Adrenal gland (tissue), 12 donors: ENCODE data around the gene CSNK1E. TPM values are rescaled to one million over a fixed set of nuclear protein-coding genes. Genes with fewer than 3 reads are reported as not detected.

Source experiments
- DNase-seq, 7 donors: peaks; one replicate each; pipeline ENCODE4 v3.0.0-alpha.2; 2019 to 2020
- H3K27ac ChIP-seq, 5 donors: fragments of 200-600 bp; sonication (generic) in 4 of 5; 1 replicate in 3 of 5; 2 replicates in 2 of 5; pipeline versions ENCODE4 v1.5.1 to v1.8.0; 2016 to 2020; ENCODE audit warnings: mild to moderate bottlenecking in 1 of 5
- H3K27me3 ChIP-seq: fragments of 200-600 bp; 2 replicates; pipeline ENCODE4 v1.8.0; 2021
- H3K36me3 ChIP-seq, 2 donors: fragments of 200-600 bp; replicated peaks in 1 of 2; 1 replicate in 1 of 2; 2 replicates in 1 of 2; pipeline versions ENCODE4 v1.5.1 to v1.8.0; 2018 to 2022
- H3K4me1 ChIP-seq, 2 donors: fragments of 200-600 bp; replicated peaks in 1 of 2; 1 replicate in 1 of 2; 2 replicates in 1 of 2; pipeline versions ENCODE4 v1.5.1 to v1.8.0; 2018 to 2021
- H3K4me3 ChIP-seq, 4 donors: fragments of 200-600 bp; sonication (generic) in 3 of 4; one replicate each; pipeline ENCODE4 v1.5.1; 2016 to 2018
- H3K9me3 ChIP-seq, 3 donors: fragments of 200-600 bp; sonication (generic) in 1 of 3; replicated peaks in 1 of 3; 1 replicate in 2 of 3; 2 replicates in 1 of 3; pipeline versions ENCODE4 v1.5.1 to v1.8.0; 2016 to 2021
- POLR2A ChIP-seq, 2 donors: fragments of 450-650 bp; IDR thresholded peaks; one replicate each; pipeline ENCODE4 v1.6.1; 2017; ENCODE audit warnings: antibody characterized with exemption in 2 of 2, mild to moderate bottlenecking in 2 of 2, moderate library complexity in 1 of 2
- WGBS, 4 donors: extraction: QIAGEN DNeasy Blood & Tissue Kit in 2 of 4; methylation state at CpG; one replicate each; pipeline versions ENCODE4 v1.1.5 to v1.1.7; 2013 to 2017; 5-methylcytosine and 5-hydroxymethylcytosine counted together
- intact Hi-C, 2 donors: fragments of 100-400 bp; cut with DNase I; formaldehyde crosslinking; loops; one replicate each; pipeline versions ENCODE4 v1.14.1 to v1.15.0; 2022 to 2023
- polyA plus RNA-seq, 3 donors: library from polyadenylated mRNA; stranded (reverse); fragments of 200-250 nt in 2 of 3; fragments of 350-450 nt in 1 of 3; fragmentation: Illumina TruSeq in 1 of 3; extraction: RNeasy Lipid Tissue Mini Kit (QIAGEN cat#74804) in 1 of 3; gene quantifications; one replicate each; pipeline ENCODE4 v1.2.3, GENCODE V29; 2013 to 2014
- total RNA-seq, 9 donors: library from RNA; depleted of rRNA in 4 of 9; stranded (reverse); fragments of >200 nt in 4 of 9; fragments of 120-200 nt in 1 of 9; fragmentation: NEBNext Ultra II Directional in 1 of 9; extraction: Animal tissue kit (Norgen Biotek cat#: 25700) in 1 of 9; gene quantifications; one replicate each; pipeline versions ENCODE4 v1.1.0 to v1.2.4, GENCODE V29; 2013 to 2023
- TF ChIP-seq, protein P1 (sequence below), 6 experiments: fragments of 450-650 bp in 4 of 6; fragments of 200-600 bp in 2 of 6; sonication (generic) in 1 of 6; IDR thresholded peaks; 1 replicate in 5 of 6; 2 replicates in 1 of 6; pipeline versions ENCODE4 v1.5.1 to v1.8.0; 2016 to 2021; ENCODE audit warnings: antibody characterized with exemption in 6 of 6, mild to moderate bottlenecking in 2 of 6, moderate library complexity in 1 of 6
- donor health status: healthy with polysubstance abuse.
- donor health status: Bipolar disorder and iron deficiency.
- donor health status: DM: yes; HTN: yes; CAD: no.
- donor health status: DM: no; HTN: no; CAD: no.
- donor health status: DM: no; HTN: no; CAD: no.
- donor health status: DM: yes; HTN: yes; CAD: no.

The CSNK1E gene
- total and polyA plus RNA-seq, 12 donors, result 28.4 to 142 (median 73.7) TPM

DNA sequence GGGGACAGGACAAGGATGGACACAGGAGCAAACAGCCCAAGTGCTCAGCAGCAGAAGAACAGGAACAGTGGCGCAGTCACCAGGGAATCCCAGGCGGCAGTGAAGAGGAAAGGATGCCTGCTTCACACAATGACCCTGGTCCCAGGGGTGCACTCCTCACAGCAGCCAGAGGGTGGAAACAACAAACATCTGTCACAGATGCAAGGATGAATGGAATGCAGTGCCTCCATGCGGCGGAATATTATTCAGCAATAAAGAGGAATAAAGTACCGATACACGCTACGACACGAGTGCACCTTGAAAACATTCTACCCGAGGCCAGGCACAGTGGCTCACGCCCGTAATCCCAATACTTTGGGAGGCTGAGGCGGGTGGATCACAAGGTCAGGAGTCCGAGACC is 12.7 kb downstream of the CSNK1E start:
- TF ChIP-seq, protein P1, sequence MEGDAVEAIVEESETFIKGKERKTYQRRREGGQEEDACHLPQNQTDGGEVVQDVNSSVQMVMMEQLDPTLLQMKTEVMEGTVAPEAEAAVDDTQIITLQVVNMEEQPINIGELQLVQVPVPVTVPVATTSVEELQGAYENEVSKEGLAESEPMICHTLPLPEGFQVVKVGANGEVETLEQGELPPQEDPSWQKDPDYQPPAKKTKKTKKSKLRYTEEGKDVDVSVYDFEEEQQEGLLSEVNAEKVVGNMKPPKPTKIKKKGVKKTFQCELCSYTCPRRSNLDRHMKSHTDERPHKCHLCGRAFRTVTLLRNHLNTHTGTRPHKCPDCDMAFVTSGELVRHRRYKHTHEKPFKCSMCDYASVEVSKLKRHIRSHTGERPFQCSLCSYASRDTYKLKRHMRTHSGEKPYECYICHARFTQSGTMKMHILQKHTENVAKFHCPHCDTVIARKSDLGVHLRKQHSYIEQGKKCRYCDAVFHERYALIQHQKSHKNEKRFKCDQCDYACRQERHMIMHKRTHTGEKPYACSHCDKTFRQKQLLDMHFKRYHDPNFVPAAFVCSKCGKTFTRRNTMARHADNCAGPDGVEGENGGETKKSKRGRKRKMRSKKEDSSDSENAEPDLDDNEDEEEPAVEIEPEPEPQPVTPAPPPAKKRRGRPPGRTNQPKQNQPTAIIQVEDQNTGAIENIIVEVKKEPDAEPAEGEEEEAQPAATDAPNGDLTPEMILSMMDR (IDR thresholded peaks at IDR 0.05), result peak in 5 of 6 experiments; percentile 11 to 61 (median 49)
- TF ChIP-seq POLR2A (IDR thresholded peaks at IDR 0.05), result no peak
- peaks cover 0 to 54% of the 10 kb centered on the region in 2 donors for H3K36me3 ChIP-seq
- peak in 2 of 7 donors; percentile 47 to 54 for DNase-seq
- intact Hi-C loops, result no loop called here
- no peaks in the 10 kb centered on the region for H3K9me3 ChIP-seq
- WGBS, 4 donors, result 50 to 65% (median 56%) methylated on average over 12 to 13 of the region's 13 CpGs
- peaks cover 19 to 47% of the 10 kb centered on the region in 2 donors for H3K4me1 ChIP-seq
- H3K27ac ChIP-seq, result peak overlapping the region in 3 of 5 donors; percentile 15 to 86 (median 78)
- no peaks in the 10 kb centered on the region for H3K27me3 ChIP-seq
- H3K4me3 ChIP-seq, result no peak overlapping the region

DNA sequence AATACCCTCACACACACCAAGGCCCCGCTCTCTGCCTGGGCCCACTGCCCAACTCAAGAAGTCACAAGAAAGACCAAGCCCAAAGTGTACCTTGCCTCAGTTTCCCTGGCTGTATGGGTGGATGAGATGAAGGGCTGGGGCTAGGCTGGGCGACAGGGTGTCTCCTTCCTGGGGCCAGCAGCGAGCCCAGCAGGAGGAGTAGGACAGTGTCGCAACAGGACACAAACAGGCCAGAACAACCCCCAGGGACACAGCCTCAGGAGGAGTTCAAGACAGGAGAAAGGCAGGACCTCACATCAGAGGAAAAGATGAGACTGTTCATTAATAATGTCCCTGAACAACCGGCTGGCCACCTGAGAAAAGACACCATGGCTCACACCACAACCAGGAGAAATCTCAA is 13.3 kb downstream of the CSNK1E start:
- Histone ChIP-seq H3K9me3 (no peaks in the 10 kb centered on the region), H3K27ac (peak overlapping the region in 3 of 5 donors; percentile 15 to 86 (median 78)), H3K36me3 (peaks cover 0 to 56% of the 10 kb centered on the region in 2 donors), H3K27me3 (no peaks in the 10 kb centered on the region), H3K4me1 (peaks cover 19 to 42% of the 10 kb centered on the region in 2 donors), H3K4me3 (no peak overlapping the region)
- intact Hi-C loops, result no loop called here
- DNase-seq, result no peak
- TF ChIP-seq, protein P1 (IDR thresholded peaks at IDR 0.05), result no peak
- no peak for TF ChIP-seq POLR2A (IDR thresholded peaks at IDR 0.05)
- WGBS, 4 donors, result 64 to 70% (median 68%) methylated on average over 5 of the region's 5 CpGs

DNA sequence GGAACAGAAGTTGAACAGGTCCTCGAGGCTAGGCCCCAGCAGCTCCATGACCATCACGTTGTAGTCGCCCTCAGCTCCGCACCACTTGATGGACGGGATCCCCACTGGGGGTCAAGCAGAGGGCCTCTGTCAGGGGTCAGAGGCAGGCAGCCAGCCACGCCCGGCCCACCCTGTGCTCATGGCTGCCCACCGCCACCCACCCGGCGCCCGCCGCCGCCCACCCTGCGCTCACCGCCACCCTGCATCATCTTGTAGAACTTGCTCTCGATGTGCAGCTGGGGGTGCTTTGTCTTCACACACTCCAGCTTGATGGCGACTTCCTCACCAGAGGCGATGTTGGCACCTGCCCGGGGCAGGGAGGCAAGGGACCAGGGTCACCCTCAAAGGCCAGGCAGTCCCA is 14.3 kb downstream of the CSNK1E start:
- H3K4me1 ChIP-seq, result peaks cover 19 to 37% of the 10 kb centered on the region in 2 donors
- no peak for TF ChIP-seq POLR2A (IDR thresholded peaks at IDR 0.05)
- TF ChIP-seq, protein P1 (IDR thresholded peaks at IDR 0.05), result no peak
- H3K27ac ChIP-seq, result no peak overlapping the region
- intact Hi-C loops, result no loop called here
- 92 to 100% (median 94%) methylated on average over 3 to 19 of the region's 19 CpGs for WGBS, 4 donors
- H3K27me3 ChIP-seq, result no peaks in the 10 kb centered on the region
- H3K9me3 ChIP-seq, result no peaks in the 10 kb centered on the region
- peaks cover 0 to 67% of the 10 kb centered on the region in 2 donors for H3K36me3 ChIP-seq
- no peak for DNase-seq
- no peak overlapping the region for H3K4me3 ChIP-seq

DNA sequence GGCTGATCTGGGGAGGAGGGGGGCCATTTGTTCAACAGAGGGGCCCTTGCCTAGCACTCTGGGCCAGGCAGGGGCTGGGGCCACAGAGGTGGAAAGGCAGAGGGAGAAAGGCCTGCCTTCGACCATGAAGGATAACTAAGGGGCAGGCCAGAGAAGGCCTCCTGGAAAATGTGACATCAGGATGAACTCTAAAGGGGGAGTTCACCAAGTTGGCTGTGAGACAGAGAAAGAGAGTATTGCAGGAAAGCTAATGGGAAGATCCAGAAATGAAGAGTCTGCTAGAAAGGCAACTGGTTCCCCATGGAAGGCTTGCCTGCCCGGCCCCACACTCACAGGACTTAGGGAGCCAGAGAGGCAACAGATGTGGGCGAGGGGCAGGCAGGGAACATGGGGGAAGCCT is 16.3 kb downstream of the CSNK1E start:
- TF ChIP-seq, protein P1 (IDR thresholded peaks at IDR 0.05), result no peak
- no peak for TF ChIP-seq POLR2A (IDR thresholded peaks at IDR 0.05)
- H3K27ac ChIP-seq, result peak overlapping the region in 1 of 5 donors; percentile 35

More for the DNA sequence above, 16.3 kb downstream of the CSNK1E start:
- no peaks in the 10 kb centered on the region for H3K27me3 ChIP-seq
- intact Hi-C loops, result no loop called here
- DNase-seq, result no peak
- H3K9me3 ChIP-seq, result no peaks in the 10 kb centered on the region
- H3K36me3 ChIP-seq, result peaks cover 0 to 86% of the 10 kb centered on the region in 2 donors
- no peak overlapping the region for H3K4me3 ChIP-seq
- 78 to 93% (median 89%) methylated on average over 3 of the region's 3 CpGs for WGBS, 4 donors
- peaks cover 19 to 32% of the 10 kb centered on the region in 2 donors for H3K4me1 ChIP-seq
